Neural progenitor cell (in vitro differentiated cells): Measurements from ENCODE around the gene DNPEP. TPM values are rescaled to one million over a fixed set of nuclear protein-coding genes. Genes with fewer than 3 reads are reported as not detected.

Experiments used
- DNase-seq: peaks from one replicate; pipeline ENCODE4 v3.0.0-alpha.2; 2016; ENCODE audit warnings: low spot score
- H2AFZ ChIP-seq: fragments of 200-600 bp; sonication (generic); replicated peaks from 2 replicates; pipeline ENCODE4 v1.6.1; 2016; ENCODE audit warnings: antibody characterized with exemption
- H3F3A ChIP-seq: fragments of 200-600 bp; sonication (generic); 2 replicates; pipeline ENCODE4 v1.6.1; 2016; ENCODE audit warnings: antibody characterized with exemption, low read depth
- H3K27ac ChIP-seq: fragments of 200-600 bp; sonication (generic); 2 replicates; pipeline ENCODE4 v1.5.1; 2016; ENCODE audit warnings: mild to moderate bottlenecking
- H3K27me3 ChIP-seq: fragments of 200-600 bp; sonication (generic); 2 replicates; pipeline ENCODE4 v1.6.1; 2016; ENCODE audit warnings: mild to moderate bottlenecking, moderate library complexity
- H3K36me3 ChIP-seq: fragments of 200-600 bp; sonication (generic); 2 replicates; pipeline ENCODE4 v1.5.1; 2016
- H3K4me1 ChIP-seq: fragments of 200-600 bp; sonication (generic); 2 replicates; pipeline ENCODE4 v1.6.1; 2016; ENCODE audit warnings: mixed run types
- H3K4me2 ChIP-seq: fragments of 200-600 bp; sonication (generic); 2 replicates; pipeline ENCODE4 v1.6.1; 2016
- H3K4me3 ChIP-seq: fragments of 200-600 bp; sonication (generic); 2 replicates; pipeline ENCODE4 v1.5.1; 2016
- H3K79me2 ChIP-seq: fragments of 200-600 bp; sonication (generic); 2 replicates; pipeline ENCODE4 v1.6.1; 2016; ENCODE audit warnings: low read depth
- H3K9ac ChIP-seq: fragments of 200-600 bp; sonication (generic); 2 replicates; pipeline ENCODE4 v1.6.1; 2016
- H3K9me3 ChIP-seq: fragments of 200-600 bp; sonication (generic); 2 replicates; pipeline ENCODE4 v1.5.1; 2016; ENCODE audit warnings: low read depth
- H4K20me1 ChIP-seq: fragments of 200-600 bp; sonication (generic); 2 replicates; pipeline ENCODE4 v1.6.1; 2016; ENCODE audit warnings: low read depth
- H3K27ac Mint-ChIP-seq: 3 replicates; pipeline ENCODE4 v1.8.0; 2021; ENCODE audit warnings: mixed read lengths
- H3K27me3 Mint-ChIP-seq: 2 replicates; pipeline ENCODE4 v1.8.0; 2022; ENCODE audit warnings: low read depth, mild to moderate bottlenecking, inconsistent platforms, moderate library complexity, mixed read lengths; ENCODE audit not compliant: insufficient read depth
- H3K36me3 Mint-ChIP-seq: 3 replicates; pipeline ENCODE4 v1.8.0; 2021; ENCODE audit warnings: mixed read lengths
- H3K4me1 Mint-ChIP-seq: 3 replicates; pipeline ENCODE4 v1.8.0; 2021; ENCODE audit warnings: mixed read lengths
- H3K4me3 Mint-ChIP-seq: 3 replicates; pipeline ENCODE4 v1.8.0; 2021; ENCODE audit warnings: mild to moderate bottlenecking, moderate library complexity, mixed read lengths
- H3K9me3 Mint-ChIP-seq: 3 replicates; pipeline ENCODE4 v1.8.0; 2020; ENCODE audit warnings: mixed read lengths
- EZH2 ChIP-seq: fragments of 200-600 bp; sonication (generic); IDR thresholded peaks from 2 replicates; pipeline ENCODE4 v1.6.1; 2017; ENCODE audit warnings: antibody characterized with exemption, mild to moderate bottlenecking, moderate library complexity
- EZH2phosphoT487 ChIP-seq: fragments of 200-600 bp; sonication (generic); IDR thresholded peaks from 2 replicates; pipeline ENCODE4 v1.6.1; 2017; ENCODE audit warnings: antibody characterized with exemption
- total RNA-seq: library from RNA; depleted of rRNA; stranded (reverse); fragments of >200 nt; gene quantifications from 2 replicates; pipeline ENCODE4 v1.2.3, GENCODE V29; 2015; ENCODE audit warnings: low replicate concordance
- TF ChIP-seq, protein P1 (sequence below): fragments of 200-600 bp; sonication (generic); IDR thresholded peaks from 2 replicates; pipeline ENCODE4 v1.5.1; 2017; ENCODE audit warnings: antibody characterized with exemption, mild to moderate bottlenecking

The DNPEP gene
- total RNA-seq, 1 donor from 2014 or later: 120 TPM

DNA sequence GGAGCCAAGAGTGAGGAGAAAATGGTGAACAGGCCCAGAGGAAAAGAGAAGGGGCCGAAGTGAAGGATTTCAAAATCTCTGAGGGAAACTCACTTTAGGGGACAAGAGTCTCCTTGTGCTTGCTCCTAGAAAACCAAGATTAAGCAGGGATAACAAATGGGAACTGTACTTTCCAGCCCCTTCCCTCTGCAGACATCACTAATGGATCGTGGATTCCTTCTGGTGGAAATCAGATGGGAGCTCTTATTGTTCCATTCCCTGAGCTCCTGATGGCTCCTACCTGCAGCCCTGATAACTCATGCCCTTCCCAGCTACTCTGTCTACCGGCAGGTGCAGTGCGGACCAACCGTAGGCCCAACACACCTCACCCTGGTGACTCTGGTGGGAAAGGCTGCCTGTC is 34.6 kb downstream of the DNPEP start:
- no peak overlapping the region for H3K4me3 Mint-ChIP-seq
- DNase-seq: no peak

GRCh38 chr2:219352448-219353023 is 35.2 kb downstream of the DNPEP start:
- H3K27me3 Mint-ChIP-seq: peaks cover 37% of the 10 kb centered on the region
- TF ChIP-seq EZH2 (no peak), EZH2phosphoT487 (no peak)
- TF ChIP-seq, protein P1, sequence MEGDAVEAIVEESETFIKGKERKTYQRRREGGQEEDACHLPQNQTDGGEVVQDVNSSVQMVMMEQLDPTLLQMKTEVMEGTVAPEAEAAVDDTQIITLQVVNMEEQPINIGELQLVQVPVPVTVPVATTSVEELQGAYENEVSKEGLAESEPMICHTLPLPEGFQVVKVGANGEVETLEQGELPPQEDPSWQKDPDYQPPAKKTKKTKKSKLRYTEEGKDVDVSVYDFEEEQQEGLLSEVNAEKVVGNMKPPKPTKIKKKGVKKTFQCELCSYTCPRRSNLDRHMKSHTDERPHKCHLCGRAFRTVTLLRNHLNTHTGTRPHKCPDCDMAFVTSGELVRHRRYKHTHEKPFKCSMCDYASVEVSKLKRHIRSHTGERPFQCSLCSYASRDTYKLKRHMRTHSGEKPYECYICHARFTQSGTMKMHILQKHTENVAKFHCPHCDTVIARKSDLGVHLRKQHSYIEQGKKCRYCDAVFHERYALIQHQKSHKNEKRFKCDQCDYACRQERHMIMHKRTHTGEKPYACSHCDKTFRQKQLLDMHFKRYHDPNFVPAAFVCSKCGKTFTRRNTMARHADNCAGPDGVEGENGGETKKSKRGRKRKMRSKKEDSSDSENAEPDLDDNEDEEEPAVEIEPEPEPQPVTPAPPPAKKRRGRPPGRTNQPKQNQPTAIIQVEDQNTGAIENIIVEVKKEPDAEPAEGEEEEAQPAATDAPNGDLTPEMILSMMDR: peak; percentile 84
- peaks cover 52% of the 10 kb centered on the region for H3K27me3 ChIP-seq

More for the DNA sequence above, 34.6 kb downstream of the DNPEP start:
- H4K20me1 ChIP-seq: no peaks in the 10 kb centered on the region
- Mint-ChIP-seq H3K27ac (no peak overlapping the region), H3K9me3 (no peaks in the 10 kb centered on the region), H3K36me3 (peaks cover 2% of the 10 kb centered on the region), H3K4me1 (peaks cover 38% of the 10 kb centered on the region), H3K27me3 (peaks cover 40% of the 10 kb centered on the region)
- H3K79me2 ChIP-seq: no peaks in the 10 kb centered on the region
- no peak overlapping the region for H2AFZ ChIP-seq
- H3K4me2 ChIP-seq: no peak overlapping the region
- H3K9ac ChIP-seq: no peak overlapping the region
- no peaks in the 10 kb centered on the region for H3K36me3 ChIP-seq
- no peaks in the 10 kb centered on the region for H3K9me3 ChIP-seq
- H3F3A ChIP-seq: peaks cover 3% of the 10 kb centered on the region
- H3K4me3 ChIP-seq: no peak overlapping the region
- peaks cover 54% of the 10 kb centered on the region for H3K27me3 ChIP-seq
- H3K4me1 ChIP-seq: peaks cover 9% of the 10 kb centered on the region
- no peak overlapping the region for H3K27ac ChIP-seq
- TF ChIP-seq EZH2: no peak
- TF ChIP-seq EZH2phosphoT487: no peak
- TF ChIP-seq, protein P1: no peak

GRCh38 chr2:219350710-219351221 is 36.9 kb downstream of the DNPEP start:
- Histone ChIP-seq H3K9me3 (no peaks in the 10 kb centered on the region), H3K27me3 (peaks cover 34% of the 10 kb centered on the region), H3K27ac (no peak overlapping the region), H3K4me1 (peaks cover 8% of the 10 kb centered on the region), H3K4me2 (peak overlapping the region; percentile 8), H3K9ac (no peak overlapping the region), H3K4me3 (no peak overlapping the region), H3K36me3 (no peaks in the 10 kb centered on the region), H3F3A (peaks cover 3% of the 10 kb centered on the region), H3K79me2 (no peaks in the 10 kb centered on the region), H2AFZ (no peak overlapping the region), H4K20me1 (no peaks in the 10 kb centered on the region)
- TF ChIP-seq, protein P1: no peak
- TF ChIP-seq EZH2 (no peak), EZH2phosphoT487 (no peak)
- peak overlapping the region; percentile 65 for H3K4me3 Mint-ChIP-seq
- no peaks in the 10 kb centered on the region for H3K36me3 Mint-ChIP-seq
- peaks cover 22% of the 10 kb centered on the region for H3K27me3 Mint-ChIP-seq
- H3K9me3 Mint-ChIP-seq: no peaks in the 10 kb centered on the region
- H3K4me1 Mint-ChIP-seq: peaks cover 38% of the 10 kb centered on the region
- peak; percentile 66 for DNase-seq
- H3K27ac Mint-ChIP-seq: peak overlapping the region; percentile 80

More at GRCh38 chr2:219352448-219353023, 35.2 kb downstream of the DNPEP start:
- Histone ChIP-seq H3K4me1 (peaks cover 8% of the 10 kb centered on the region), H3F3A (peaks cover 3% of the 10 kb centered on the region), H4K20me1 (no peaks in the 10 kb centered on the region), H2AFZ (no peak overlapping the region), H3K4me2 (no peak overlapping the region), H3K4me3 (no peak overlapping the region), H3K9ac (no peak overlapping the region), H3K9me3 (no peaks in the 10 kb centered on the region), H3K27ac (no peak overlapping the region), H3K36me3 (no peaks in the 10 kb centered on the region), H3K79me2 (no peaks in the 10 kb centered on the region)
- Mint-ChIP-seq H3K4me3 (peak overlapping the region; percentile 10), H3K36me3 (peaks cover 2% of the 10 kb centered on the region), H3K4me1 (peaks cover 38% of the 10 kb centered on the region), H3K9me3 (no peaks in the 10 kb centered on the region), H3K27ac (peak overlapping the region; percentile 80)
- DNase-seq: peak; percentile 81
